Measurements from ENCODE around the gene CDK18.

CDK18 gene

GRCh38 chr1:205506409-205507200 lies 2.1 kb downstream of the CDK18 start:
- DNase-seq = no peak

- no peak for DNase-seq
These were observed 3.8 kb downstream of the CDK18 start for GRCh38 chr1:205508227-205508714.

GRCh38 chr1:205510308-205510950 lies 6.0 kb downstream of the CDK18 start:
- DNase-seq = no peak

- no peak for DNase-seq
These were observed 6.5 kb downstream of the CDK18 start for GRCh38 chr1:205510951-205511330.

GRCh38 chr1:205512059-205513045 lies 7.9 kb downstream of the CDK18 start:
- no peak for DNase-seq

- DNase-seq = no peak
These were observed 9.3 kb downstream of the CDK18 start for GRCh38 chr1:205513774-205514173.

- no peak for DNase-seq
These were observed 10.0 kb downstream of the CDK18 start for GRCh38 chr1:205514211-205515142.

GRCh38 chr1:205515781-205516253 lies 11.3 kb downstream of the CDK18 start:
- DNase-seq = no peak

- DNase-seq = no peak
These were observed 11.9 kb downstream of the CDK18 start for GRCh38 chr1:205516362-205516761.

- DNase-seq = no peak
These were observed 12.8 kb downstream of the CDK18 start for GRCh38 chr1:205517288-205517687.

GRCh38 chr1:205517763-205518162 lies 13.3 kb downstream of the CDK18 start:
- DNase-seq = no peak

GRCh38 chr1:205518661-205519540 lies 14.4 kb downstream of the CDK18 start:
- DNase-seq = no peak

- DNase-seq = no peak
These were observed 15.2 kb downstream of the CDK18 start for GRCh38 chr1:205519541-205520131.

- DNase-seq = no peak
These were observed 16.2 kb downstream of the CDK18 start for GRCh38 chr1:205520709-205521108.

- DNase-seq = no peak
These were observed 17.2 kb downstream of the CDK18 start for GRCh38 chr1:205521686-205522085.

- DNase-seq = no peak
These were observed 18.2 kb downstream of the CDK18 start for GRCh38 chr1:205522692-205523091.

- DNase-seq = no peak
These were observed 18.9 kb downstream of the CDK18 start for GRCh38 chr1:205523261-205523890.

GRCh38 chr1:205523891-205524793 lies 19.7 kb downstream of the CDK18 start:
- DNase-seq = peak; percentile 76

- DNase-seq = no peak
These were observed 20.3 kb downstream of the CDK18 start for GRCh38 chr1:205524794-205525101.
